HEK293 (cell line): ENCODE data around the gene STK35.

Source experiments
- CTCF ChIA-PET: fragments of 350-600 bp; formaldehyde crosslinking; extraction: SDS; loops from one replicate; lab custom pipeline; 2021; ENCODE audit warnings: antibody characterized with exemption; lab: Yijun Ruan, JAX
- POLR2A ChIA-PET: fragments of 300-600 bp; formaldehyde crosslinking; extraction: SDS; loops from one replicate; lab custom pipeline; 2020; ENCODE audit warnings: antibody characterized with exemption, inconsistent platforms; lab: Yijun Ruan, JAX
- H3K27ac ChIP-seq: fragments of 200-500 bp; sonication (Bioruptor generic); 2 replicates; pipeline ENCODE4 v1.5.1; 2014; ENCODE audit warnings: low read depth, low read length, control low read depth, inconsistent platforms; ENCODE audit errors: extremely low read depth
- H3K36me3 ChIP-seq, 2 experiments: fragments of 200-500 bp in 1 of 2; sonication (Bioruptor generic) in 1 of 2; 1 replicate in 1 of 2; 2 replicates in 1 of 2; pipeline ENCODE4 v1.5.1; 2014 to 2017; ENCODE audit warnings: inconsistent platforms in 2 of 2, low read length in 2 of 2; ENCODE audit not compliant: control insufficient read depth in 2 of 2, insufficient read depth in 1 of 2
- H3K4me1 ChIP-seq: fragments of 200-500 bp; sonication (Bioruptor generic); 2 replicates; pipeline ENCODE4 v1.5.1; 2014; ENCODE audit warnings: mild to moderate bottlenecking, low read length, inconsistent platforms; ENCODE audit not compliant: control insufficient read depth, insufficient read depth
- H3K4me3 ChIP-seq: 2 replicates; pipeline ENCODE4 v1.5.1; 2011; ENCODE audit warnings: low read depth, mild to moderate bottlenecking, control low read depth, low read length, moderate library complexity
- H3K9me3 ChIP-seq: fragments of 200-500 bp; sonication (Bioruptor generic); 2 replicates; pipeline ENCODE4 v1.5.1; 2014; ENCODE audit warnings: low read depth, low read length, inconsistent platforms; ENCODE audit not compliant: control insufficient read depth, insufficient read depth
- MZF1 ChIP-seq: fragments of 450-650 bp; formaldehyde crosslinking; IDR thresholded peaks from 2 replicates; pipeline ENCODE4 v1.5.1; 2017; ENCODE audit warnings: missing biosample characterization, missing genetic modification characterization, borderline replicate concordance
- OSR2 ChIP-seq: fragments of 450-650 bp; formaldehyde crosslinking; IDR thresholded peaks from 2 replicates; pipeline ENCODE4 v1.5.1; 2016; ENCODE audit warnings: missing biosample characterization, missing genetic modification characterization
- PRDM4 ChIP-seq: fragments of 450-650 bp; formaldehyde crosslinking; IDR thresholded peaks from 2 replicates; pipeline ENCODE4 v1.5.1; 2017; ENCODE audit warnings: missing biosample characterization, missing genetic modification characterization
- ZNF121 ChIP-seq: fragments of 450-650 bp; formaldehyde crosslinking; IDR thresholded peaks from 2 replicates; pipeline ENCODE4 v1.5.1; 2016; ENCODE audit warnings: missing biosample characterization, missing genetic modification characterization
- ZNF341 ChIP-seq: fragments of 450-650 bp; formaldehyde crosslinking; IDR thresholded peaks from 2 replicates; pipeline ENCODE4; 2016; ENCODE audit warnings: low read depth, missing biosample characterization, missing genetic modification characterization
- ZNF37A ChIP-seq: fragments of 450-650 bp; IDR thresholded peaks from 2 replicates; pipeline ENCODE4 v1.5.1; 2018; ENCODE audit warnings: missing biosample characterization, missing genetic modification characterization
- ZNF404 ChIP-seq: fragments of 450-650 bp; formaldehyde crosslinking; IDR thresholded peaks from 2 replicates; pipeline ENCODE4 v1.5.1; 2017; ENCODE audit warnings: missing biosample characterization, missing genetic modification characterization
- ZNF48 ChIP-seq: fragments of 450-650 bp; formaldehyde crosslinking; IDR thresholded peaks from 2 replicates; pipeline ENCODE4 v1.5.1; 2016; ENCODE audit warnings: missing biosample characterization, missing genetic modification characterization
- ZNF510 ChIP-seq: fragments of 450-650 bp; formaldehyde crosslinking; IDR thresholded peaks from 2 replicates; pipeline ENCODE4 v1.5.1; 2018; ENCODE audit warnings: mild to moderate bottlenecking, missing genetic modification characterization, missing biosample characterization; ENCODE audit not compliant: insufficient replicate concordance
- ZNF660 ChIP-seq: fragments of 450-650 bp; IDR thresholded peaks from 2 replicates; pipeline ENCODE4 v1.5.1; 2018; ENCODE audit warnings: missing biosample characterization, mild to moderate bottlenecking, missing genetic modification characterization
- ZNF670 ChIP-seq: fragments of 450-650 bp; formaldehyde crosslinking; IDR thresholded peaks from 2 replicates; pipeline ENCODE4 v1.5.1; 2016; ENCODE audit warnings: missing biosample characterization, missing genetic modification characterization, low read depth
- ZNF776 ChIP-seq: fragments of 450-650 bp; formaldehyde crosslinking; IDR thresholded peaks from 2 replicates; pipeline ENCODE4 v1.5.0; 2017; ENCODE audit warnings: missing biosample characterization, missing genetic modification characterization, borderline replicate concordance
- ZNF830 ChIP-seq: fragments of 450-650 bp; IDR thresholded peaks from 2 replicates; pipeline ENCODE4 v1.5.0; 2018; ENCODE audit warnings: missing biosample characterization, missing genetic modification characterization, low read depth, mild to moderate bottlenecking, moderate library complexity
- ZSCAN30 ChIP-seq: fragments of 450-650 bp; IDR thresholded peaks from 2 replicates; pipeline ENCODE4 v1.5.1; 2018; ENCODE audit warnings: missing biosample characterization, mild to moderate bottlenecking, missing genetic modification characterization, moderate library complexity
- TF ChIP-seq, protein P1 (sequence below): fragments of 450-650 bp; formaldehyde crosslinking; IDR thresholded peaks from 2 replicates; pipeline ENCODE4 v1.5.1; 2016; ENCODE audit warnings: missing biosample characterization, missing genetic modification characterization
- TF ChIP-seq, protein P2 (sequence below): fragments of 450-650 bp; formaldehyde crosslinking; IDR thresholded peaks from 2 replicates; pipeline ENCODE4 v1.5.1; 2016; ENCODE audit warnings: missing biosample characterization, missing genetic modification characterization

STK35 gene

GRCh38 chr20:2150660-2151059 is 49.0 kb downstream of the STK35 start:
- H3K4me1 ChIP-seq: no peaks in the 10 kb centered on the region
- TF ChIP-seq ZNF48 (no peak), ZNF510 (tag by site-specific recombination) (no peak), ZNF776 (tag by site-specific recombination) (no peak)
- ChIA-PET POLR2A (no interaction called here), CTCF (interaction anchor here (1.1 kb wide), 1 partner anchor 17 kb away, joined by 4 read pairs; no protein-coding TSS in a partner anchor)
- no peaks in the 10 kb centered on the region for H3K9me3 ChIP-seq
- peaks cover 0 to 15% of the 10 kb centered on the region in 2 experiments; a peak in 1 of 3 replicates for H3K36me3 ChIP-seq
- no peak overlapping the region for H3K27ac ChIP-seq
- no peak overlapping the region for H3K4me3 ChIP-seq

- no peaks in the 10 kb centered on the region for H3K4me1 ChIP-seq
- POLR2A ChIA-PET: no interaction called here
- H3K27ac ChIP-seq: no peak overlapping the region
- no peak overlapping the region for H3K4me3 ChIP-seq
- CTCF ChIA-PET: interaction anchor here (0.8 to 3.1 kb wide), 3 partner anchors 13 to 21 kb away, joined by 3 to 14 read pairs (median 4); no protein-coding TSS in a partner anchor
- peaks cover 0 to 5% of the 10 kb centered on the region in 2 experiments; a peak in 1 of 3 replicates for H3K36me3 ChIP-seq
- TF ChIP-seq OSR2 (tag by site-specific recombination) (no peak), ZNF37A (tag by site-specific recombination) (no peak), MZF1 (tag by site-specific recombination) (no peak), ZSCAN30 (no peak), ZNF670 (no peak), ZNF830 (tag by site-specific recombination) (no peak), PRDM4 (tag by site-specific recombination) (no peak), ZNF341 (no peak), ZNF660 (no peak), ZNF121 (tag by site-specific recombination) (no peak)
- TF ChIP-seq, protein P1, sequence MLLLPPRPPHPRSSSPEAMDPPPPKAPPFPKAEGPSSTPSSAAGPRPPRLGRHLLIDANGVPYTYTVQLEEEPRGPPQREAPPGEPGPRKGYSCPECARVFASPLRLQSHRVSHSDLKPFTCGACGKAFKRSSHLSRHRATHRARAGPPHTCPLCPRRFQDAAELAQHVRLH (tag by site-specific recombination): no peak
- H3K9me3 ChIP-seq: no peaks in the 10 kb centered on the region
Observed at GRCh38 chr20:2151858-2152281, 50.2 kb downstream of the STK35 start.

DNA sequence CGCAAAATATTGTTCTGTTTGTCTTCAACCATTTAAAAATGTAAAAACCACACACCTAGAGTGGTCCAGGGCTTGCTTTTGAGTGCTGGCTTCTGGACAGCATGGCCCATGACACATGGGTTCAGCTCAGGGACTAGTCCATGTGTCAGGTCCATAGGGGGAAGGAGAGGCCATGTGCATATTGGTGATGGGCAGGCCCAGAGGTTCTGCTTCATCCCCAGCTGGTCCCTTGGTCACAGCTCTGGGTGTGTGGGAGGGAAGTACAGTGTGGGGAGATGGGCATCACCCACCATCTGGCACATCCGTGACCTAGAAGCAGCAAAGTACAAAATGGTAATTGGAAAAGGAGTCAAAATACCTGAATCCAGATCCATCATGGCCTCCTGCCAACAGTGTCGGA is 50.7 kb downstream of the STK35 start:
- H3K4me1 ChIP-seq: no peaks in the 10 kb centered on the region
- CTCF ChIA-PET: interaction anchor here (0.8 to 3.1 kb wide), 2 partner anchors 14 to 21 kb away, joined by 3 to 14 read pairs; no protein-coding TSS in a partner anchor

More for the DNA sequence above, 50.7 kb downstream of the STK35 start:
- H3K27ac ChIP-seq: no peak overlapping the region
- TF ChIP-seq, protein P2, sequence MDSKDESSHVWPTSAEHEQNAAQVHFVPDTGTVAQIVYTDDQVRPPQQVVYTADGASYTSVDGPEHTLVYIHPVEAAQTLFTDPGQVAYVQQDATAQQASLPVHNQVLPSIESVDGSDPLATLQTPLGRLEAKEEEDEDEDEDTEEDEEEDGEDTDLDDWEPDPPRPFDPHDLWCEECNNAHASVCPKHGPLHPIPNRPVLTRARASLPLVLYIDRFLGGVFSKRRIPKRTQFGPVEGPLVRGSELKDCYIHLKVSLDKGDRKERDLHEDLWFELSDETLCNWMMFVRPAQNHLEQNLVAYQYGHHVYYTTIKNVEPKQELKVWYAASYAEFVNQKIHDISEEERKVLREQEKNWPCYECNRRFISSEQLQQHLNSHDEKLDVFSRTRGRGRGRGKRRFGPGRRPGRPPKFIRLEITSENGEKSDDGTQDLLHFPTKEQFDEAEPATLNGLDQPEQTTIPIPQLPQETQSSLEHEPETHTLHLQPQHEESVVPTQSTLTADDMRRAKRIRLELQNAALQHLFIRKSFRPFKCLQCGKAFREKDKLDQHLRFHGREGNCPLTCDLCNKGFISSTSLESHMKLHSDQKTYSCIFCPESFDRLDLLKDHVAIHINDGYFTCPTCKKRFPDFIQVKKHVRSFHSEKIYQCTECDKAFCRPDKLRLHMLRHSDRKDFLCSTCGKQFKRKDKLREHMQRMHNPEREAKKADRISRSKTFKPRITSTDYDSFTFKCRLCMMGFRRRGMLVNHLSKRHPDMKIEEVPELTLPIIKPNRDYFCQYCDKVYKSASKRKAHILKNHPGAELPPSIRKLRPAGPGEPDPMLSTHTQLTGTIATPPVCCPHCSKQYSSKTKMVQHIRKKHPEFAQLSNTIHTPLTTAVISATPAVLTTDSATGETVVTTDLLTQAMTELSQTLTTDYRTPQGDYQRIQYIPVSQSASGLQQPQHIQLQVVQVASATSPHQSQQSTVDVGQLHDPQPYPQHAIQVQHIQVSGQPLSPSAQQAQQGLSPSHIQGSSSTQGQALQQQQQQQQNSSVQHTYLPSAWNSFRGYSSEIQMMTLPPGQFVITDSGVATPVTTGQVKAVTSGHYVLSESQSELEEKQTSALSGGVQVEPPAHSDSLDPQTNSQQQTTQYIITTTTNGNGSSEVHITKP (tag by site-specific recombination): peak; percentile 66
- no peak for TF ChIP-seq ZNF404 (tag by site-specific recombination)
- TF ChIP-seq, all 188 proteins: peak for 1
- POLR2A ChIA-PET: no interaction called here
- no peak overlapping the region for H3K4me3 ChIP-seq
- peaks cover 0 to 5% of the 10 kb centered on the region in 2 experiments; a peak in 1 of 3 replicates for H3K36me3 ChIP-seq
- H3K9me3 ChIP-seq: no peaks in the 10 kb centered on the region
